Astrocyte of the cerebellum (primary cell): ENCODE data around the gene SAC3D1.

Source experiments
- DNase-seq: peaks from one replicate; pipeline ENCODE4 v3.0.0-alpha.2; 2011; ENCODE audit warnings: low read depth
- H3K4me3 ChIP-seq: 2 replicates; pipeline ENCODE4 v1.5.1; 2011; ENCODE audit warnings: mild to moderate bottlenecking, low read depth, low read length, moderate library complexity
- CTCF ChIP-seq: IDR thresholded peaks from 2 replicates; pipeline ENCODE4 v1.5.1; 2012; ENCODE audit warnings: low read length, low read depth, moderate library complexity, mild to moderate bottlenecking; ENCODE audit errors: missing control alignments
- in situ Hi-C: cut with HindIII; loops from 2 replicates; pipeline ENCODE4 v1.10.0; 2017; ENCODE audit warnings: low sequenced_read_pairs

The SAC3D1 gene

GRCh38 chr11:65040847-65041622 is at the start of gene SAC3D1:
SAC3D1 (plus strand) TSS chr11:65041210; CDS start chr11:65041293, 83 bp downstream.
- no peak for TF ChIP-seq CTCF
- peak; percentile 85 for DNase-seq
- peak within 1 kb of the TSS; percentile 64 for H3K4me3 ChIP-seq
- in situ Hi-C loops = no loop called here

GRCh38 chr11:64994318-64994717 is 46.7 kb upstream of the SAC3D1 start:
- H3K4me3 ChIP-seq = no peak overlapping the region
- DNase-seq = no peak
- no peak for TF ChIP-seq CTCF
- in situ Hi-C loops = no loop called here

DNA sequence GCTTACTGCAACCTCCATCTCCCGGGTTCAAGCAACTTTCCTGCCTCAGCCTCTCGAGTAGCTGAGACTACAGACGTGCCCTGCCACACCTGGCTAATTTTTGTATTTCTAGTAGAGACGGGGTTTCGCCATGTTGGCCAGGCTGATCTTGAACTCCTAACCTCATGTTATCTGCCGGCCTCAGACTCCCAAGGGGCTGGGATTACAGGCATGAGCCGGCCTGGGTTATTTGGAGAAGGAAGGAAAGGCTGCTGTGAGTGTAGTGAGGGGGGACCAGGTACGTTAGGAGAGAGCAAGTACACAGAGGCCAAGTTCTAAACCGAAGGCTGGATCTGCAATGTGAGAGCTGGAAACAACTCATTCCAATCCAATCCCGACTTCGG is 44.7 kb upstream of the SAC3D1 start:
- H3K4me3 ChIP-seq = no peak overlapping the region
- TF ChIP-seq CTCF = no peak
- in situ Hi-C loops = no loop called here
- DNase-seq = no peak

GRCh38 chr11:64996710-64997380 is 44.2 kb upstream of the SAC3D1 start, which contains the start of gene BATF2:
BATF2 (minus strand) TSS chr11:64996971; CDS start chr11:64996914, 57 bp downstream.
- DNase-seq = no peak
- in situ Hi-C loops = no loop called here
- TF ChIP-seq CTCF = peak; percentile 19
- no peak within 1 kb of the TSS for H3K4me3 ChIP-seq

GRCh38 chr11:64998141-64998540 is 42.9 kb upstream of the SAC3D1 start:
- DNase-seq = no peak
- in situ Hi-C loops = no loop called here
- no peak for TF ChIP-seq CTCF
- H3K4me3 ChIP-seq = no peak overlapping the region

DNA sequence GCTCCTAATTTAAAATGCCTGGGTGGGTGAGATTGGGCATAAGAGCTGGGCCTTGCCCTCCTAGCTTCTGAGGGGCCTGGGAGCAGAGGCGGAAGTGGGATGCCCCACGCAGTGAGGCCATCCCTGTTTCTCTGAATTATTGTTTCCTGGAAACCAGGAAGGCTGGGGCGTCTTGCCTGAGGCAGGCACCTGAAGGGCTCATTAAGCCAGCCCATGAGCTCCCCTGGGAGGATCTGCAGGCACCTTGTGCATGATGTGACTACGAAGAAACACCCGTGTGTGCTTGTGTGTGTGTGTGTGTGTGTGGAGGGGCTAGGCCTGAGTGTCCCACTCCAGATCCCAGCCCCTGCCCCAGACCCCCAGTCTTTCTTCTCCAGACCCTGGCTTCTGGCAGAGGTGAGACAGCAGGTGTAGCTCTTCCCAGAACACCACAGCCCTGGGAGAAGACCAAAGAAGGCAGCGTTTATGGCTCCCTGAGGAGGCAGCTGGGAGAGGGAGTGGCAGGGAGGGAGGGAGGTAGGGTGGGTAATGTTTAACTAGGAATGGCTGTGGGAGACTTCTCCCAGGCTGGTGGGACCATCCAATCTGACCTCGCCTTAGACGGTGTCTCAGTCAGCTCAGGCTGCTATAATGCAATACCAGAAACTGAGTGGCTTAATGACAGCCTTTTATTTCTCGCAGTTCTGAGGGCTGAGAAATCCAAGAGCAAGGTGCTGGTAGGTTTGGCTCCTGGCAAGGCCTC is 42.1 kb upstream of the SAC3D1 start:
- in situ Hi-C loops = no loop called here
- TF ChIP-seq CTCF = no peak
- DNase-seq = no peak
- no peak overlapping the region for H3K4me3 ChIP-seq
